NCI-H1092 (cell line): ENCODE measurements around the gene NISCH.

Source experiments
- DNase-seq: peaks from one replicate; lab custom pipeline; 2025; lab: John Stamatoyannopoulos, UW

Gene NISCH

DNA sequence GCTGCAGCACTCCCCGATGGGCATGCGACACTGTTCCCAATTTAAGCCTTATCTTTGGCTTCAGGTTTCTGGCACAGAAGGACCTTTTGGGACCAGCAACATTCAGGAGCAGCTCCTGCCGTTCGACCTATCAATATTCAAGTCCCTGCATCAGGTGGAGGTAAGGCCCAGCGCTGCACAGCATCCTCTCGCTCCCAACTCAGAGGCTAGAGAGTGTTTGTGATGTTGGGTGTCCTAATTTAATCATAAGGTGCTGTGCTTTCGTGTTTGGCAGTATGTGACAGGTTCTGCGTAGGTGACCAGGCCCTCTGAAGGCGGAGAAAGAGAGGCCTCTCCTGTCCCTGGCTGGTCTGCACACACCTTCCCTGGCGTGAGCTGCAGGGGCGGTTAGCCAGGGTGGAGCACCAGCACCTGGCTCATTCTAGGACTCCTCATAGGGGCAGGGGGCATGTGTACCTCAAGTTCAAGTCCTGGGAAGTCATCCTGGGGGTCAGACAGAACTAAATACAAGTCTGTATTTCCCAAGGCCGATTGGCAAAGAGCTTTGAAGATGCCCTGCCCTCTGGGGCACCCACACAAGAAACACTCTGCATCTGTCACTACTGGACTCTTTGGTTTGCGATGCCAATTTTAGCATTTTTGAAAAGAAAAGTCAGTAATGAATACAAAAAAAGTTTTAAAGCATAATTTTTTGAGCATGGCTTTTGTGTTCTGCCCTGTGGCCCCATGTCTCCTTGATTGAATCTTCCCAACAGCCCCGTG lies 17.0 kb downstream of the NISCH start:
- no peak for DNase-seq

DNA sequence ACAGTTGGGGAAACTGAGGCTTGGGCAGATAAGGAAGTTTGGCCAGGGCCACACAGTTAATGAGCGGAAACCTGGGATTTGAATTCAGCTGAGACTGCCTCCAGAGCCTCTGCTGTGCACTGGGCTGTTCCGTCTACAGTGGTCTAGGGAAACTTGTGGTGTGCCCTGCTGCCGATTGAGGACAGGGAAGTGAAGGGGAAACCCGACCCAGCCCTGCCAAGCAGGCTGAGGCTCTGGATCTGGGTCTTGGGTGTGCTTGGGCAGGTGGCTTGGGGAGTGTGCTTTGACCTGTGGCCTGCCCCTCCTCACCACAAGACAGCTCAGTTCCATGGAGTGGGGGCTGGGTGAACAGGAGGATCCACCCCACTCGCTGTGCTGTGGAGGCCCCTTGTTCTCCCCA lies 17.6 kb downstream of the NISCH start:
- DNase-seq = no peak

DNA sequence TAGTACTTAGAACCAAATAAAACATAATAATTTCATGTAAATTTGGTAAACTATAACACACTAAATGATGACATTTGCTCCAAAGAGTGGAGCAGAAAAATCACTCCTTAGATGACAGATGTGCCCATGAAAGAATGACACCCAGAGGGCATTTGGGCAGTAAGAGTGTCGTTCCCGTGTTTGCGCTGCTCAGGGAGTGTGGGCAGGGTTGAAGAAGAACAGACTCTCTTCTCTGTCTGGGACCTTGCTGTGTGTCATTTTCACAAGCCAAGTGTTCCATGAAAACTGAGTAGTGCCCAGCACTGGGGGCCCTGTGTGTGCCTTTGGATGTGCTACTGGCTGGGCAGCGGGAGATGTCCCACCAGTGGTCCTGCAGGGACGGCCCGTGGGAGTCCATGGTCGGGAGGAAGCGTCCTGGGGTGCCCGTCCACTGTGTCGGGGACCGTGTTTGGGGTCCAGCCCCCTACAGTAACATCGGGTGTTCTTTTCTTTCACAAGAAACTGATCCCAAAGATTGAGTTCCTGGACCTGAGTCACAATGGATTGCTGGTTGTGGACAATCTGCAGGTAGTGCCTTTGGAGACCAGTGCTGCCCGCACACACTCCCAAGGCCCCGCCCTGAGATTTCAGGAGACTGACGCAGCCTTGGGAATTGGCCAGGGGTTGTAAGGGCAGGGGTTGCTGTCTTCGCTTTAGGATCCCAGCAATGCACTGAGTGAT lies 21.8 kb downstream of the NISCH start:
- no peak for DNase-seq

DNA sequence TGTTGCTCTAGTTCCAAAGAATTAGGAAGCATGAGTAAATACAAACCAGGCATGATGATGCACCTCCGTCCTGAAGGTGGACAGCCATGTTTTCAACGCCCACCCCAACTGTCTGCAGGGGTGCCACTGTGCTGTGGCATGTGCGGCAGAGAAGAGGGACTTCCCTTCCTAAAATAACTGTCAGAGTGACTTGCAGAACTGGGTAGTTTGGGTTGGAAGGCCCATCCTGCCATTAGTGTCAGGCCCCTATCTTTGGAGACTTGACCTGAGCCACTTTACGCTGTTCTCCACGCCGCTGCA lies 22.3 kb downstream of the NISCH start:
- no peak for DNase-seq

DNA sequence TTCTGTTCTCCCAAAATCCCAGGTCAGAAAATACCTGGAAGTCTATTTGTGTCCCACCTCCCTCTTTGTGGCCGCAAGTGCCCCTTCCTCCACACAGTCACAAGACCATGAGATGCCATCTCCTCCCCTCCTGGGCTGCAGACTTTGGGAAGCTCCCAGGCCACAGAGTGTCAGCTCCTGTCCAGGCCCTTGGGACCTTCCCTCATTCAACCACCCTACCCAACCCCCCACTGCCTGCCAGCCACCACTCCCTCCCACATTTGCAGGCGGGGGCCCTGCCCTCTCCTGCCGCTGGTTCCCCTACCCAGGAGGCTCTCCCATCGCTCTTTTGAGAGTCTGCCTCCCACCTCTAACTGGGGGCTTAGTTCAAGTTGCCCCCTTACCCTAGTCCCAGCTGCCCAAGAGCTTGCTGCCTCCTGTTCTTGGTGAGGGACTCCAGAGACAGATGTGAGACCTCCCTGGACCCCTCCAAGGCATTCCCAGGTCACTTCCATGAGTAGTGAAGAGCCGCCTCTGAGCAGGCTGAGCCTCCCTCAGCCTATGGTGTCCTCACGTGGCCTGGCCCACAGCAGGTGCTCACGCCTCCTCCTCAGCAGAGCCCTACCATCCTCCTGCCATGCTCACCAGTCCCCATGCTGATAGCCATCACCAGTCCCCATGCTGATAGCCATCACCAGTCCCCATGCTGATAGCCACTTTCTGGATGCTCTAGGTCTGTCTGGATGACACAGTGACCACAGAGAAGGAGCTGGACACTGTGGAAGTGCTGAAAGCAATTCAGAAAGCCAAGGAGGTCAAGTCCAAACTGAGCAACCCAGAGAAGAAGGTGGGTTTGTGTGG lies 23.9 kb downstream of the NISCH start:
- DNase-seq = no peak

DNA sequence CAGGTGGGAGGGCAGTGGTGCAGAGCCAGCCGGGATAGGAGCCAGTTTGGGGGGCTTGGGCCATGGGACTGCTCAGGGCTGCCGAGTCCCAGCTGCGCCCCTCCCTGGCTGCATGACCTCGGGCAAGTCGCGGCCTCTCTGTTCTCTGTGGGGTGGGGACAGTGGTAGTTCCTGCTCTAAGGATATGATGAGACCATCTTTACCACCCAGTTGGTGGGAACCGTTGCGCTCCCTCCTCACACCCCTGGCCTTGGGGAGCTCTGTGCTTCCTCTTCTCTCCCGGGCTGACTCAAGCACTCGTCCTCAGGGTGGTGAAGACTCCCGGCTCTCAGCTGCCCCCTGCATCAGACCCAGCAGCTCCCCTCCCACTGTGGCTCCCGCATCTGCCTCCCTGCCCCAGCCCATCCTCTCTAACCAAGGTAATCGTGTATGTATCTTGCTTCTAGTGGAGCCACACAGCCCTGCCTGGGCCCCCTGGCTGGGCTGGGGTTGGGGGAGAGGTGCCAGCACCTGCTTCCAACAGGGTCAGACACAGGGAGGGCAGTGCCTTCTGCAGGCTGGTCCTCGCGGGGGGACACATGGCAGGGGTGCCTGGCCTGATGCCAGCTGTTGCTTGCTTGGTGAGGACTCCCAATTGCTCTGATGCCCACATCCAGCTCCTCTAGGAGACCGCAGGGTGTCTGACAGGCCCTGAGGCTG lies 24.6 kb downstream of the NISCH start:
- DNase-seq = no peak

- no peak for DNase-seq
Observed at GRCh38 chr3:52480768-52481715, 25.6 kb downstream of the NISCH start.

GRCh38 chr3:52481819-52482521 lies 26.6 kb downstream of the NISCH start:
- DNase-seq = no peak

GRCh38 chr3:52483081-52483480 lies 27.7 kb downstream of the NISCH start:
- no peak for DNase-seq

- DNase-seq = no peak
Observed at GRCh38 chr3:52483577-52484381, 28.4 kb downstream of the NISCH start.

- DNase-seq = no peak
Observed at GRCh38 chr3:52484680-52485461, 29.5 kb downstream of the NISCH start.

- DNase-seq = no peak
Observed at GRCh38 chr3:52487050-52487787, 31.8 kb downstream of the NISCH start.

GRCh38 chr3:52487788-52488691 lies 32.6 kb downstream of the NISCH start:
- DNase-seq = no peak

GRCh38 chr3:52488746-52489145 lies 33.3 kb downstream of the NISCH start:
- DNase-seq = no peak

GRCh38 chr3:52489453-52489852 lies 34.0 kb downstream of the NISCH start:
- no peak for DNase-seq

DNA sequence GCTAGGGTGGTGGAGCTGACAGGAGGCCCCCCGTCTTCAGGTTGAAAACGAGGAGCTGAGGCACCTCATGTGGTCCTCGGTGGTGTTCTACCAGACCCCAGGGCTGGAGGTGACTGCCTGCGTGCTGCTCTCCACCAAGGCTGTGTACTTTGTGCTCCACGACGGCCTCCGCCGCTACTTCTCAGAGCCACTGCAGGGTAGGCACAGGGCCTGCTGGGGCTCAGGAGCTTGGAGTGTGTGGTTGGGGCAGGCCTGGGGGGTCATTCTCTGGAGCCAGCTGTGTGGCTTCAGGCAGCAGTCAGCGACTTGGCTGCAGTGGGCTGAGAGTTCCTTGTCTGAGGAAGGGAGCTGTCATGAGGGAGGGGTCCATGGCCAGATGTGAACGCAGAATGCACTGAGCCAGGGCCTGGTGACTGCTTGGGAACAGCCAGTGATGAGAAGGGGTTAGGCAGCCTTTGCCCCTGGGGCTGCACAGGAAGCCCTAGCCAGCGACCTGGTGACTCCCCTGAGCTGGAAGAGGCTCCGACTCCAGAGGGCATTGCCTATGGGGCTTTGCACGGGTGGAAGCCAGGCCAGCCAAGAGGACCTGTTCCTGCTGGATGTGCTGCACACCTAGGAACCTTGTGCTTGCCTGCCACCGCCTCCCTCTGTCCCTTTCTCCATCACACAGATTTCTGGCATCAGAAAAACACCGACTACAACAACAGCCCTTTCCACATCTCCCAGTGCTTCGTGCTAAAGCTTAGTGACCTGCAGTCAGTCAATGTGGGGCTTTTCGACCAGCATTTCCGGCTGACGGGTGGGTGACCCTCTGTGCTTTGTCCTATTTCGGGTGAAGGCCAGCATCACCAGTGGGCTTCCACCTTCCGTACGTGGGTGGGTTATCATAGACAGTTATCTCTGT lies 34.9 kb downstream of the NISCH start:
- DNase-seq = no peak
